Endodermal cell (in vitro differentiated cells): ENCODE data around the gene ASS1. TPM values are rescaled to one million over a fixed set of nuclear protein-coding genes. Genes with fewer than 3 reads are reported as not detected.

Experiments
- DNase-seq: peaks from one replicate; pipeline ENCODE4 v3.0.0-alpha.2; 2017
- H3K27ac ChIP-seq: 2 replicates; pipeline ENCODE4 v1.5.1; 2013; ENCODE audit warnings: mild to moderate bottlenecking, low read depth, low read length, moderate library complexity
- H3K27me3 ChIP-seq: 2 replicates; pipeline ENCODE4 v1.6.1; 2013; ENCODE audit warnings: mild to moderate bottlenecking, low read length, moderate library complexity; ENCODE audit not compliant: insufficient read depth, control insufficient read depth, poor library complexity, severe bottlenecking
- H3K36me3 ChIP-seq: 2 replicates; pipeline ENCODE4 v1.7.0; 2013; ENCODE audit warnings: mild to moderate bottlenecking, low read length, moderate library complexity; ENCODE audit not compliant: control insufficient read depth, insufficient read depth
- H3K4me1 ChIP-seq: one replicate; pipeline ENCODE4 v1.7.0; 2013; ENCODE audit warnings: low read length; ENCODE audit not compliant: control insufficient read depth, insufficient read depth
- H3K4me3 ChIP-seq: 2 replicates; pipeline ENCODE4 v1.5.1; 2013; ENCODE audit warnings: mild to moderate bottlenecking, low read length, moderate library complexity
- H3K9ac ChIP-seq: 2 replicates; pipeline ENCODE4 v1.6.1; 2013; ENCODE audit warnings: mild to moderate bottlenecking, low read length, moderate library complexity; ENCODE audit not compliant: poor library complexity, severe bottlenecking; ENCODE audit errors: extremely low read depth
- H3K9me3 ChIP-seq: 2 replicates; pipeline ENCODE4 v1.6.1; 2013; ENCODE audit warnings: mild to moderate bottlenecking, low read length, moderate library complexity; ENCODE audit not compliant: control insufficient read depth
- H3K27ac Mint-ChIP-seq: 2 replicates; pipeline ENCODE4 v1.8.0; 2020; ENCODE audit warnings: mixed read lengths
- H3K27me3 Mint-ChIP-seq: 2 replicates; pipeline ENCODE4 v1.8.0; 2021; ENCODE audit warnings: mild to moderate bottlenecking, mixed read lengths; ENCODE audit not compliant: insufficient read depth
- H3K36me3 Mint-ChIP-seq: 2 replicates; pipeline ENCODE4 v1.8.0; 2020; ENCODE audit warnings: low read depth, mixed read lengths
- H3K4me1 Mint-ChIP-seq: 2 replicates; pipeline ENCODE4 v1.8.0; 2020; ENCODE audit warnings: mixed read lengths
- H3K4me3 Mint-ChIP-seq: 2 replicates; pipeline ENCODE4 v1.8.0; 2020; ENCODE audit warnings: mild to moderate bottlenecking, moderate library complexity, mixed read lengths
- H3K9me3 Mint-ChIP-seq: 2 replicates; pipeline ENCODE4 v1.8.0; 2020; ENCODE audit warnings: mild to moderate bottlenecking, mixed read lengths
- CTCF ChIP-seq: fragments of 200-600 bp; sonication (generic); conservative IDR thresholded peaks from 2 replicates; pipeline ENCODE4 v1.5.0; 2021; ENCODE audit warnings: antibody characterized with exemption, mild to moderate bottlenecking
- WGBS, 2 experiments: methylation state at CpG; one replicate each; pipeline versions ENCODE4 v1.1.5 to v1.1.7; 2013; ENCODE audit warnings: missing lambda C conversion rate in 2 of 2, mixed read lengths in 1 of 2; ENCODE audit not compliant: insufficient coverage in 1 of 2, insufficient read length in 1 of 2; 5-methylcytosine and 5-hydroxymethylcytosine counted together
- total RNA-seq, 2 donors: library from RNA; stranded (reverse); fragmentation: NEBNext Ultra II Directional in 1 of 2; extraction: Animal tissue kit (Norgen Biotek cat#: 25700) in 1 of 2; gene quantifications; 2 replicates in 1 of 2; 3 replicates in 1 of 2; pipeline ENCODE4 v1.2.1, GENCODE V29; 2021

ASS1 gene
- total RNA-seq, 2 donors from 2014 or later, result 30.9 to 57.2 TPM

GRCh38 chr9:130480673-130481072, 35.9 kb downstream of the ASS1 start:
- H3K4me3 ChIP-seq, result no peak overlapping the region
- Mint-ChIP-seq H3K27me3 (peaks cover 61% of the 10 kb centered on the region), H3K27ac (no peak overlapping the region), H3K36me3 (peaks cover under 1% of the 10 kb centered on the region), H3K4me1 (peaks cover 25% of the 10 kb centered on the region), H3K4me3 (no peak overlapping the region), H3K9me3 (no peaks in the 10 kb centered on the region)
- H3K9me3 ChIP-seq, result no peaks in the 10 kb centered on the region
- no peak overlapping the region for H3K27ac ChIP-seq
- peaks cover 38% of the 10 kb centered on the region for H3K27me3 ChIP-seq
- H3K4me1 ChIP-seq, result peaks cover 5% of the 10 kb centered on the region
- DNase-seq, result peak; percentile 91
- 54 to 80% methylated on average over 10 to 16 of the region's 16 CpGs for WGBS, 2 experiments
- H3K9ac ChIP-seq, result no peak overlapping the region
- peak; percentile 79 for TF ChIP-seq CTCF
- H3K36me3 ChIP-seq, result no peaks in the 10 kb centered on the region

- H3K9me3 ChIP-seq, result no peaks in the 10 kb centered on the region
- no peak for DNase-seq
- peaks cover 2% of the 10 kb centered on the region for H3K36me3 Mint-ChIP-seq
- TF ChIP-seq CTCF, result no peak
- H3K27me3 ChIP-seq, result peaks cover 41% of the 10 kb centered on the region
- H3K27me3 Mint-ChIP-seq, result peaks cover 76% of the 10 kb centered on the region
- no peaks in the 10 kb centered on the region for H3K9me3 Mint-ChIP-seq
- H3K4me3 Mint-ChIP-seq, result no peak overlapping the region
- peaks cover 25% of the 10 kb centered on the region for H3K4me1 Mint-ChIP-seq
- no peak overlapping the region for H3K27ac ChIP-seq
- WGBS, 2 experiments, result 74 to 76% methylated on average over 5 of the region's 5 CpGs
- H3K36me3 ChIP-seq, result no peaks in the 10 kb centered on the region
- H3K27ac Mint-ChIP-seq, result no peak overlapping the region
- H3K4me3 ChIP-seq, result no peak overlapping the region
- no peak overlapping the region for H3K9ac ChIP-seq
- peaks cover 5% of the 10 kb centered on the region for H3K4me1 ChIP-seq
These were observed 37.7 kb downstream of the ASS1 start for GRCh38 chr9:130482463-130482862.

GRCh38 chr9:130483371-130483971, 38.7 kb downstream of the ASS1 start:
- H3K27ac ChIP-seq, result no peak overlapping the region
- no peaks in the 10 kb centered on the region for H3K9me3 ChIP-seq
- WGBS, 2 experiments, result 22 to 32% methylated on average over 6 to 13 of the region's 16 CpGs
- H3K9me3 Mint-ChIP-seq, result no peaks in the 10 kb centered on the region
- no peak overlapping the region for H3K4me3 ChIP-seq
- H3K9ac ChIP-seq, result no peak overlapping the region
- peak; percentile 74 for DNase-seq
- H3K4me3 Mint-ChIP-seq, result peak overlapping the region; percentile 7
- H3K27me3 Mint-ChIP-seq, result peaks cover 81% of the 10 kb centered on the region
- peaks cover 41% of the 10 kb centered on the region for H3K27me3 ChIP-seq
- no peak overlapping the region for H3K27ac Mint-ChIP-seq
- H3K36me3 ChIP-seq, result no peaks in the 10 kb centered on the region
- H3K4me1 Mint-ChIP-seq, result peaks cover 25% of the 10 kb centered on the region
- peaks cover 5% of the 10 kb centered on the region for H3K4me1 ChIP-seq
- TF ChIP-seq CTCF, result no peak
- peaks cover 2% of the 10 kb centered on the region for H3K36me3 Mint-ChIP-seq
